Right cardiac atrium (tissue), 5 donors: ENCODE measurements around the gene MYO10. TPM values are rescaled to one million over a fixed set of nuclear protein-coding genes. Genes with fewer than 3 reads are reported as not detected.
"Not testable (repeated sequence)": the region's sequence is repeated elsewhere in the genome, so short reads cannot be mapped to it uniquely, and the experiment has no call there.

ENCODE experiments used
- ATAC-seq, 2 donors: fragments of 200-7000 bp; cut with Tn5 transposase; one replicate each; pipeline versions ENCODE4 v1.8.0 to v1.9.1; 2020; ENCODE audit warnings: moderate library complexity in 2 of 2, mild to moderate bottlenecking in 1 of 2
- DNase-seq, 3 donors: peaks; one replicate each; pipeline ENCODE4 v3.0.0-alpha.2; 2020
- H3K27ac ChIP-seq: one replicate; pipeline ENCODE4 v1.5.1; 2013; ENCODE audit warnings: mild to moderate bottlenecking, low read length, control low read depth, moderate library complexity
- H3K27me3 ChIP-seq: one replicate; pipeline ENCODE4 v1.6.1; 2013; ENCODE audit not compliant: control insufficient read depth, insufficient read depth
- H3K4me1 ChIP-seq: one replicate; pipeline ENCODE4 v1.6.1; 2013; ENCODE audit warnings: low read length; ENCODE audit not compliant: control insufficient read depth, insufficient read depth
- H3K4me3 ChIP-seq: one replicate; pipeline ENCODE4 v1.5.1; 2013; ENCODE audit warnings: low read length, control low read depth
- H3K9me3 ChIP-seq: one replicate; pipeline ENCODE4 v1.6.1; 2013; ENCODE audit warnings: low read length; ENCODE audit not compliant: control insufficient read depth
- WGBS: extraction: QIAGEN DNeasy Blood & Tissue Kit; methylation state at CpG from one replicate; pipeline ENCODE4 v1.1.7; 2013; 5-methylcytosine and 5-hydroxymethylcytosine counted together
- intact Hi-C, 4 donors: fragments of 100-400 bp; cut with DNase I; formaldehyde crosslinking; loops; one replicate each; pipeline versions ENCODE4 v1.11.0 to v1.14.0; 2022 to 2023
- polyA plus RNA-seq: library from polyadenylated mRNA; stranded (reverse); fragments of 200-250 nt; gene quantifications from one replicate; pipeline ENCODE4 v1.2.3, GENCODE V29; 2013
- total RNA-seq, 4 donors: library from RNA; stranded (reverse); fragmentation: NEBNext Ultra II Directional; extraction: Animal tissue kit (Norgen Biotek cat#: 25700); gene quantifications; one replicate each; pipeline ENCODE4 v1.2.1, GENCODE V29; 2021
- donor health status: healthy with polysubstance abuse.
- donor health status: DM: no; HTN: yes; CAD: no.
- donor health status: DM: no; HTN: no; CAD: no.
- donor health status: DM: no; HTN: yes; CAD: no; lungs with severe emphysema.
- donor health status: DM: yes; HTN: yes; CAD: no.

Gene MYO10
- total and polyA plus RNA-seq, 5 donors, result 2.1 to 4.3 (median 3.1) TPM

- no peaks in the 10 kb centered on the region for H3K27me3 ChIP-seq
- intact Hi-C loops, result no loop called here
- no peak overlapping the region for H3K27ac ChIP-seq
- H3K9me3 ChIP-seq, result peaks cover 6% of the 10 kb centered on the region
- ATAC-seq, result no peak
- H3K4me1 ChIP-seq, result no peaks in the 10 kb centered on the region
- no peak for DNase-seq
- 91% methylated on average over 3 of the region's 3 CpGs for WGBS
- no peak overlapping the region for H3K4me3 ChIP-seq
Observed at GRCh38 chr5:16844952-16845351, 91.1 kb downstream of the MYO10 start.

- H3K27ac ChIP-seq, result no peak overlapping the region
- no peak overlapping the region for H3K4me3 ChIP-seq
- no peaks in the 10 kb centered on the region for H3K27me3 ChIP-seq
- 49% methylated on average over 8 of the region's 8 CpGs for WGBS
- no peaks in the 10 kb centered on the region for H3K4me1 ChIP-seq
- peaks cover 6% of the 10 kb centered on the region for H3K9me3 ChIP-seq
- no peak for ATAC-seq
- DNase-seq, result no peak
- intact Hi-C loops, result no loop called here
Observed at GRCh38 chr5:16842896-16843295, 93.2 kb downstream of the MYO10 start.

GRCh38 chr5:16841416-16841815 is 94.7 kb downstream of the MYO10 start:
- no peak for ATAC-seq
- Histone ChIP-seq H3K4me3 (no peak overlapping the region), H3K4me1 (no peaks in the 10 kb centered on the region), H3K9me3 (peaks cover 6% of the 10 kb centered on the region), H3K27ac (no peak overlapping the region), H3K27me3 (no peaks in the 10 kb centered on the region)
- no peak for DNase-seq
- 68% methylated on average over 7 of the region's 7 CpGs for WGBS
- intact Hi-C loops, result no loop called here

- WGBS, result 92% methylated on average over 3 of the region's 3 CpGs
- DNase-seq, result no peak
- Histone ChIP-seq H3K9me3 (peaks cover 2% of the 10 kb centered on the region), H3K27ac (no peak overlapping the region), H3K4me1 (no peaks in the 10 kb centered on the region), H3K4me3 (no peak overlapping the region), H3K27me3 (no peaks in the 10 kb centered on the region)
- ATAC-seq, result no peak
- intact Hi-C loops, result no loop called here
Observed at GRCh38 chr5:16837305-16837704, 98.8 kb downstream of the MYO10 start.

- 71% methylated on average over 6 of the region's 6 CpGs for WGBS
- Histone ChIP-seq H3K27ac (no peak overlapping the region), H3K4me3 (no peak overlapping the region), H3K27me3 (no peaks in the 10 kb centered on the region), H3K9me3 (peaks cover 2% of the 10 kb centered on the region), H3K4me1 (no peaks in the 10 kb centered on the region)
- no peak for DNase-seq
- intact Hi-C loops, result no loop called here
- no peak for ATAC-seq
Observed at GRCh38 chr5:16834029-16834428, 102.1 kb downstream of the MYO10 start.

- H3K27ac ChIP-seq, H3K9me3 ChIP-seq, ATAC-seq, H3K27me3 ChIP-seq, H3K4me1 ChIP-seq, intact Hi-C loops, H3K4me3 ChIP-seq, DNase-seq: not testable (repeated sequence)
- WGBS, result 96% methylated on average over 7 of the region's 7 CpGs
Observed at GRCh38 chr5:16831326-16831725, 104.8 kb downstream of the MYO10 start.

- Histone ChIP-seq H3K27me3 (no peaks in the 10 kb centered on the region), H3K27ac (no peak overlapping the region), H3K4me3 (no peak overlapping the region), H3K9me3 (peaks cover 2% of the 10 kb centered on the region), H3K4me1 (no peaks in the 10 kb centered on the region)
- intact Hi-C loops, result no loop called here
- DNase-seq, result no peak
- 82% methylated on average over 8 of the region's 8 CpGs for WGBS
- ATAC-seq, result no peak
Observed at GRCh38 chr5:16827755-16828154, 108.3 kb downstream of the MYO10 start.

- Histone ChIP-seq H3K27me3 (no peaks in the 10 kb centered on the region), H3K4me3 (no peak overlapping the region), H3K4me1 (no peaks in the 10 kb centered on the region), H3K27ac (no peak overlapping the region), H3K9me3 (peaks cover 2% of the 10 kb centered on the region)
- WGBS, result 75% methylated on average over 15 of the region's 15 CpGs
- ATAC-seq (no peak), DNase-seq (no peak)
- intact Hi-C loops, result no loop called here
Observed at GRCh38 chr5:16826379-16827125, 109.5 kb downstream of the MYO10 start.

GRCh38 chr5:16819522-16820167 is 116.4 kb downstream of the MYO10 start:
- Histone ChIP-seq H3K27me3 (no peaks in the 10 kb centered on the region), H3K4me1 (no peaks in the 10 kb centered on the region), H3K4me3 (no peak overlapping the region), H3K27ac (no peak overlapping the region), H3K9me3 (no peaks in the 10 kb centered on the region)
- DNase-seq (no peak), ATAC-seq (no peak)
- WGBS, result 76% methylated on average over 4 of the region's 4 CpGs
- intact Hi-C loops, result no loop called here

- H3K9me3 ChIP-seq, result peaks cover 2% of the 10 kb centered on the region
- 84% methylated on average over 3 of the region's 3 CpGs for WGBS
Observed at GRCh38 chr5:16815432-16815831, 120.7 kb downstream of the MYO10 start.

GRCh38 chr5:16812911-16813310 is 123.2 kb downstream of the MYO10 start:
- ATAC-seq (peak in 1 of 2 donors; percentile 56), DNase-seq (no peak)
- no peak overlapping the region for H3K4me3 ChIP-seq
- H3K27ac ChIP-seq, result no peak overlapping the region
- 80% methylated on average over 4 of the region's 4 CpGs for WGBS
- intact Hi-C loops, result no loop called here
- no peaks in the 10 kb centered on the region for H3K27me3 ChIP-seq
- H3K4me1 ChIP-seq, result no peaks in the 10 kb centered on the region
- H3K9me3 ChIP-seq, result peaks cover 2% of the 10 kb centered on the region

More at GRCh38 chr5:16815432-16815831, 120.7 kb downstream of the MYO10 start:
- no peak for DNase-seq
- Histone ChIP-seq H3K4me1 (no peaks in the 10 kb centered on the region), H3K4me3 (no peak overlapping the region), H3K27me3 (no peaks in the 10 kb centered on the region), H3K27ac (no peak overlapping the region)
- ATAC-seq, result no peak
- intact Hi-C loops, result no loop called here
